ENCODE results near the gene PLIN1.

Gene PLIN1

GRCh38 chr15:89629829-89630228 is 49.3 kb downstream of the PLIN1 start:
- TF ChIP-seq CTCF (IDR thresholded peaks at IDR 0.05; ENCODE audit: low read depth, low read length) = no peak
- no peak for DNase-seq (ENCODE audit: low read depth, low spot score)
- no peak overlapping the region for H3K4me3 ChIP-seq (ENCODE audit: low read depth, low read length)
- in situ Hi-C loops (cut with HindIII; ENCODE audit: low sequenced_read_pairs) = no loop called here

GRCh38 chr15:89628806-89629715 is 50.1 kb downstream of the PLIN1 start:
- no peak for TF ChIP-seq CTCF (IDR thresholded peaks at IDR 0.05; ENCODE audit: low read depth, low read length)
- no peak for DNase-seq (ENCODE audit: low read depth, low spot score)
- in situ Hi-C loops (cut with HindIII; ENCODE audit: low sequenced_read_pairs) = no loop called here
- no peak overlapping the region for H3K4me3 ChIP-seq (ENCODE audit: low read depth, low read length)

GRCh38 chr15:89628301-89628700 is 50.9 kb downstream of the PLIN1 start:
- TF ChIP-seq CTCF (IDR thresholded peaks at IDR 0.05; ENCODE audit: low read depth, low read length) = no peak
- no peak for DNase-seq (ENCODE audit: low read depth, low spot score)
- in situ Hi-C loops (cut with HindIII; ENCODE audit: low sequenced_read_pairs) = no loop called here
- no peak overlapping the region for H3K4me3 ChIP-seq (ENCODE audit: low read depth, low read length)

GRCh38 chr15:89627256-89627970 is 51.8 kb downstream of the PLIN1 start:
- in situ Hi-C loops (cut with HindIII; ENCODE audit: low sequenced_read_pairs) = no loop called here
- no peak for TF ChIP-seq CTCF (IDR thresholded peaks at IDR 0.05; ENCODE audit: low read depth, low read length)
- H3K4me3 ChIP-seq (ENCODE audit: low read depth, low read length) = no peak overlapping the region
- no peak for DNase-seq (ENCODE audit: low read depth, low spot score)

- no peak for DNase-seq (ENCODE audit: low read depth, low spot score)
- in situ Hi-C loops (cut with HindIII; ENCODE audit: low sequenced_read_pairs) = no loop called here
- no peak for TF ChIP-seq CTCF (IDR thresholded peaks at IDR 0.05; ENCODE audit: low read depth, low read length)
- no peak overlapping the region for H3K4me3 ChIP-seq (ENCODE audit: low read depth, low read length)
Observed at GRCh38 chr15:89625716-89626115, 53.5 kb downstream of the PLIN1 start.

GRCh38 chr15:89623165-89623564 is 56.0 kb downstream of the PLIN1 start:
- DNase-seq (ENCODE audit: low read depth, low spot score) = no peak
- H3K4me3 ChIP-seq (ENCODE audit: low read depth, low read length) = no peak overlapping the region
- no peak for TF ChIP-seq CTCF (IDR thresholded peaks at IDR 0.05; ENCODE audit: low read depth, low read length)
- in situ Hi-C loops (cut with HindIII; ENCODE audit: low sequenced_read_pairs) = no loop called here
